Lung (tissue), 12 donors: ENCODE results near the gene CASS4. TPM values are rescaled to one million over a fixed set of nuclear protein-coding genes. Genes with fewer than 3 reads are reported as not detected.
A peak's percentile ranks its signal among the peaks of the same experiment; 100 is the strongest.

Experiments
- ATAC-seq: fragments of 200-7000 bp; cut with Tn5 transposase; one replicate; pipeline ENCODE4 v1.9.1; 2020; ENCODE audit warnings: moderate number of reproducible peaks; ENCODE audit not compliant: insufficient read depth, low FRiP score
- DNase-seq, 3 donors: peaks; one replicate each; pipeline ENCODE4 v3.0.0-alpha.2; 2013 to 2017
- H3K27ac ChIP-seq, 2 donors: one replicate each; pipeline ENCODE4 v1.5.1; 2013; ENCODE audit warnings: mild to moderate bottlenecking in 2 of 2, moderate library complexity in 2 of 2, control low read depth in 1 of 2, inconsistent platforms in 1 of 2, low read depth in 1 of 2, low read length in 1 of 2
- H3K27me3 ChIP-seq, 3 donors: one replicate each; pipeline ENCODE4 v1.5.1; 2013; ENCODE audit warnings: low read length in 2 of 3; ENCODE audit not compliant: control insufficient read depth in 3 of 3, insufficient read depth in 3 of 3
- H3K36me3 ChIP-seq, 4 donors: one replicate each; pipeline ENCODE4 v1.5.1; 2013; ENCODE audit warnings: low read length in 4 of 4, mild to moderate bottlenecking in 1 of 4, moderate library complexity in 1 of 4; ENCODE audit not compliant: control insufficient read depth in 4 of 4, insufficient read depth in 4 of 4
- H3K4me1 ChIP-seq, 5 donors: one replicate each; pipeline ENCODE4 v1.5.1; 2013; ENCODE audit warnings: low read length in 5 of 5, mild to moderate bottlenecking in 2 of 5, moderate library complexity in 1 of 5; ENCODE audit not compliant: control insufficient read depth in 5 of 5, insufficient read depth in 5 of 5
- H3K4me3 ChIP-seq: one replicate; pipeline ENCODE4 v1.5.1; 2013; ENCODE audit warnings: mild to moderate bottlenecking, control low read depth, moderate library complexity
- H3K9ac ChIP-seq, 2 donors: one replicate each; pipeline ENCODE4 v1.5.1; 2013; ENCODE audit warnings: low read length in 2 of 2, control low read depth in 1 of 2; ENCODE audit not compliant: insufficient read depth in 1 of 2
- H3K9me3 ChIP-seq, 4 donors: one replicate each; pipeline ENCODE4 v1.5.1; 2013; ENCODE audit warnings: low read length in 3 of 4, mild to moderate bottlenecking in 1 of 4, moderate library complexity in 1 of 4; ENCODE audit not compliant: control insufficient read depth in 4 of 4, insufficient read depth in 3 of 4
- CTCF ChIP-seq: IDR thresholded peaks from 2 replicates; pipeline ENCODE4 v1.5.1; 2012; ENCODE audit warnings: mild to moderate bottlenecking; ENCODE audit errors: control extremely low read depth, extremely low read depth
- WGBS, 2 donors: extraction: QIAGEN DNeasy Blood & Tissue Kit; methylation state at CpG; one replicate each; pipeline ENCODE4 v1.1.7; 2013; 5-methylcytosine and 5-hydroxymethylcytosine counted together
- polyA plus RNA-seq, 2 donors: library from polyadenylated mRNA; stranded (reverse); fragments of 200-250 nt; gene quantifications; one replicate each; pipeline ENCODE4 v1.2.1, GENCODE V29; 2013
- total RNA-seq, 2 donors: library from RNA; depleted of rRNA in 1 of 2; stranded (reverse); fragments of >200 nt in 1 of 2; gene quantifications; one replicate each; pipeline ENCODE4 v1.2.1, GENCODE V29; 2014 to 2021
- donor health status: control.
- donor health status: control.
- donor health status: Bipolar disorder and iron deficiency.
- donor health status: healthy.
- donor health status: DM: yes; HTN: yes; CAD: no.

The CASS4 gene
- total and polyA plus RNA-seq, 4 donors = 4.5 to 30.7 (median 14.8) TPM

GRCh38 chr20:56420940-56421688 lies 9.1 kb downstream of the CASS4 start:
- no peak overlapping the region for H3K4me3 ChIP-seq
- no peak for TF ChIP-seq CTCF
- no peak overlapping the region for H3K9ac ChIP-seq
- ATAC-seq (no peak), DNase-seq (no peak)
- H3K36me3 ChIP-seq = peaks cover 0 to 28% (median under 1%) of the 10 kb centered on the region in 4 donors
- no peaks in the 10 kb centered on the region for H3K27me3 ChIP-seq
- 71 to 76% methylated on average over 11 of the region's 11 CpGs for WGBS, 2 donors
- no peaks in the 10 kb centered on the region for H3K9me3 ChIP-seq
- no peak overlapping the region for H3K27ac ChIP-seq
- H3K4me1 ChIP-seq = peaks cover 0 to 54% (median 9%) of the 10 kb centered on the region in 5 donors

DNA sequence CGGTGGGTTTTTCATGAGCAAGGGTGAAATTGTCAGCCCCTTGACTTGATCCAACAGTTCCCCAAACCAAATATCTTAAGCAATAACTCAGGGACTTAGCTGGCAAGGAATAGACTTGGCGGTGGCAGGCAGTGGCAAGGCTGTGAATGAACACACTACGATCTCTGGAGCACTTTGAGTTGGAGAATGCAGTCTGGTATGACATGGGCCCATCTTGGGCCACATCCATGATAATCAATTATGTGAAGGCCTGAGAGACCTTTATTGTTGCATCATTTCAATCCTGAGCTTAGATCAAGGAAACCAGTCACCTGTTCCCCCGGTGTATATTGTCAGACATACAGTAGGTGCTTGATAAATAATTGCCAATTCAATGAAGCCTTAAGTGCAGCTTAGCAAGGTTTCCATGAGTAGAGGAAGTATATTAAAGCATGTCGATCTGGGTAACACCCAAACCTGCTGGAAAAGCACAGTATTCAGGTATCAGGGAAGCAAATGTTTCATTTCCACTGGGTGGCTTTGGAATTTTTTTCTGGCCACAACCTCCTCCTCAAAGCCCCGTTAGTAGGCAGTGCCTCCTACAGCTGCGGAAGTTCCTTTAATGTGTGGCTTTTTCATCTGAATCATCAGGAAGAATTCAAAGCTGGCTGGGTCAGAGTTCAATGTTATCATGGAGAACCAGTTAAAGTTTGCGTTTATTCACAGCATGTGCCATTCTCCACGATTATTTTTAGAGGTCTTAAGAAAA lies 10.2 kb downstream of the CASS4 start:
- 24 to 41% methylated on average over 9 of the region's 9 CpGs for WGBS, 2 donors
- ATAC-seq = no peak

GRCh38 chr20:56422824-56423189 lies 10.7 kb downstream of the CASS4 start:
- peaks cover 0 to 22% (median 0%) of the 10 kb centered on the region in 4 donors for H3K36me3 ChIP-seq
- no peak overlapping the region for H3K9ac ChIP-seq
- no peak for ATAC-seq
- no peaks in the 10 kb centered on the region for H3K9me3 ChIP-seq
- H3K4me1 ChIP-seq = peaks cover 0 to 59% (median 12%) of the 10 kb centered on the region in 5 donors
- no peak overlapping the region for H3K4me3 ChIP-seq
- WGBS, 2 donors = 58% methylated on average over 4 of the region's 4 CpGs
- no peaks in the 10 kb centered on the region for H3K27me3 ChIP-seq
- TF ChIP-seq CTCF = no peak
- H3K27ac ChIP-seq = peak overlapping the region in 1 of 2 donors; percentile 74
- no peak for DNase-seq

More for the DNA sequence above, 10.2 kb downstream of the CASS4 start:
- Histone ChIP-seq H3K4me1 (peaks cover 0 to 56% (median 9%) of the 10 kb centered on the region in 5 donors), H3K36me3 (peaks cover 0 to 25% (median under 1%) of the 10 kb centered on the region in 4 donors), H3K27me3 (no peaks in the 10 kb centered on the region), H3K27ac (peak overlapping the region in 1 of 2 donors; percentile 20), H3K9me3 (no peaks in the 10 kb centered on the region), H3K9ac (no peak overlapping the region), H3K4me3 (no peak overlapping the region)
- no peak for TF ChIP-seq CTCF
- no peak for DNase-seq
